ENCODE results near the gene ZNF593. TPM values are rescaled to one million over a fixed set of nuclear protein-coding genes. Genes with fewer than 3 reads are reported as not detected.

The ZNF593 gene
- total RNA-seq, 3 donors from 2014 or later, result 14.8 to 21.4 (median 17.9) TPM

DNA sequence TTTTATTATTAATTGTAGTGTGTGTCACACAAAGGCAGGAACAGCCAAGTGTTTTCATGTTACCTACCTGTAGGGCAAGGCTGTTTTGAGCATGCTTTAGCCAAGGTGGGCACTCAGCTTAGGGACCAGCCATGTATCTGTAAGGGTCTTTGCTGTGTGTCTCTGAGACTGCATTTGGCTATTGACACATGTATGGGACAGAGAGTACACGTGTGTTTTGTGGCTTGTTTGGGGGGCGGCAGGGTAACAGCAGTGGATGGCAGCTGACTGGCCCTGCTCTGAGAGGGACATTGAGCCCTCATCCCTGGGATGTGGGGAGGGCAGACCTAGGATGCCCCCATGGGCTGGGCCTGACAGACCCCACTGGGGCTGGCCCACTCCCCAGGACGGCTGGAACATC lies 27.6 kb downstream of the ZNF593 start:
- no peak for ATAC-seq
- Histone ChIP-seq H3K4me1 (ENCODE audit: low read depth) (no peaks in the 10 kb centered on the region), H3K4me3 (no peak overlapping the region), H3K36me3 (ENCODE audit: low read depth) (no peaks in the 10 kb centered on the region), H3K9me3 (no peaks in the 10 kb centered on the region)
- TF ChIP-seq, protein P1, sequence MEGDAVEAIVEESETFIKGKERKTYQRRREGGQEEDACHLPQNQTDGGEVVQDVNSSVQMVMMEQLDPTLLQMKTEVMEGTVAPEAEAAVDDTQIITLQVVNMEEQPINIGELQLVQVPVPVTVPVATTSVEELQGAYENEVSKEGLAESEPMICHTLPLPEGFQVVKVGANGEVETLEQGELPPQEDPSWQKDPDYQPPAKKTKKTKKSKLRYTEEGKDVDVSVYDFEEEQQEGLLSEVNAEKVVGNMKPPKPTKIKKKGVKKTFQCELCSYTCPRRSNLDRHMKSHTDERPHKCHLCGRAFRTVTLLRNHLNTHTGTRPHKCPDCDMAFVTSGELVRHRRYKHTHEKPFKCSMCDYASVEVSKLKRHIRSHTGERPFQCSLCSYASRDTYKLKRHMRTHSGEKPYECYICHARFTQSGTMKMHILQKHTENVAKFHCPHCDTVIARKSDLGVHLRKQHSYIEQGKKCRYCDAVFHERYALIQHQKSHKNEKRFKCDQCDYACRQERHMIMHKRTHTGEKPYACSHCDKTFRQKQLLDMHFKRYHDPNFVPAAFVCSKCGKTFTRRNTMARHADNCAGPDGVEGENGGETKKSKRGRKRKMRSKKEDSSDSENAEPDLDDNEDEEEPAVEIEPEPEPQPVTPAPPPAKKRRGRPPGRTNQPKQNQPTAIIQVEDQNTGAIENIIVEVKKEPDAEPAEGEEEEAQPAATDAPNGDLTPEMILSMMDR (IDR thresholded peaks at IDR 0.05), result no peak
- intact Hi-C loops (cut with DNase I, micrococcal nuclease), result no loop called here
- DNase-seq, result no peak

DNA sequence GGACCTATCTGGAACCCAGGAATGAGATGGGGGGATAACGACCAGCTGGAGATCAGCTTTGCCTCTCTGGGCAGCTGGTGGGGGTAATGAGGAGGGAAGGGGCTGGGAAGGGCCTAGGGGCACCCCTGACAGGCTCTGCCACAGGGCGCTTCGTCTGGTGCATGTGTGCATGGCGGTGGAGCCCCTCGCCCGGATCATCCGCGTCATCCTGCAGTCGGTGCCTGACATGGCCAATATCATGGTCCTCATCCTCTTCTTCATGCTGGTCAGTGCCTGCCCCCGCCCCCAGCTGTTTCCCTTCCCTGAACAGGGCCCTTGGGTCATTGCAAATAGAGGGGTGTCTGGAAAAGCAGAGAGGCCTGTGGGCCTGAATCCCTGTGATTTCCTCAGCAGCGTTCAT lies 28.1 kb downstream of the ZNF593 start:
- no peak for DNase-seq
- no peaks in the 10 kb centered on the region for H3K36me3 ChIP-seq (ENCODE audit: low read depth)
- no peaks in the 10 kb centered on the region for H3K9me3 ChIP-seq
- no peak for ATAC-seq
- no peak overlapping the region for H3K4me3 ChIP-seq
- intact Hi-C loops (cut with DNase I, micrococcal nuclease), result no loop called here
- TF ChIP-seq, protein P1 (IDR thresholded peaks at IDR 0.05), result no peak
- H3K4me1 ChIP-seq (ENCODE audit: low read depth), result no peaks in the 10 kb centered on the region

GRCh38 chr1:26200413-26200812 lies 30.7 kb downstream of the ZNF593 start:
- H3K9me3 ChIP-seq, result no peaks in the 10 kb centered on the region
- no peak for DNase-seq
- no peaks in the 10 kb centered on the region for H3K4me1 ChIP-seq (ENCODE audit: low read depth)
- intact Hi-C loops (cut with DNase I, micrococcal nuclease), result no loop called here
- no peak for ATAC-seq
- H3K4me3 ChIP-seq, result no peak overlapping the region
- TF ChIP-seq, protein P1 (IDR thresholded peaks at IDR 0.05), result no peak
- no peaks in the 10 kb centered on the region for H3K36me3 ChIP-seq (ENCODE audit: low read depth)

GRCh38 chr1:26203642-26204318 lies 34.1 kb downstream of the ZNF593 start:
- intact Hi-C loops (cut with DNase I, micrococcal nuclease), result no loop called here
- no peak for DNase-seq
- Histone ChIP-seq H3K9me3 (no peaks in the 10 kb centered on the region), H3K4me3 (no peak overlapping the region), H3K36me3 (ENCODE audit: low read depth) (no peaks in the 10 kb centered on the region), H3K4me1 (ENCODE audit: low read depth) (no peaks in the 10 kb centered on the region)
- ATAC-seq, result no peak
- TF ChIP-seq, protein P1 (IDR thresholded peaks at IDR 0.05), result no peak

- ATAC-seq, result no peak
Observed at GRCh38 chr1:26210147-26210870, 40.6 kb downstream of the ZNF593 start.

More at GRCh38 chr1:26210147-26210870, 40.6 kb downstream of the ZNF593 start:
- no peak for DNase-seq
- Histone ChIP-seq H3K4me3 (no peak overlapping the region), H3K4me1 (ENCODE audit: low read depth) (no peaks in the 10 kb centered on the region), H3K36me3 (ENCODE audit: low read depth) (no peaks in the 10 kb centered on the region), H3K9me3 (no peaks in the 10 kb centered on the region)
- intact Hi-C loops (cut with DNase I, micrococcal nuclease), result no loop called here
- TF ChIP-seq, protein P1 (IDR thresholded peaks at IDR 0.05), result no peak

All from mucosa of descending colon (tissue), 3 donors.